Fibroblast of pulmonary artery (primary cell): ENCODE data around the gene UMAD1.
"Not testable (repeated sequence)": the region's sequence is repeated elsewhere in the genome, so short reads cannot be mapped to it uniquely, and the experiment has no call there.

Source experiments
- DNase-seq: peaks from one replicate; pipeline ENCODE4 v3.0.0-alpha.2; 2010; ENCODE audit warnings: low read depth
- H3K4me3 ChIP-seq: replicated peaks from 2 replicates; pipeline ENCODE4 v1.5.1; 2011; ENCODE audit warnings: low read depth, mild to moderate bottlenecking, control low read depth, low read length, moderate library complexity
- CTCF ChIP-seq: IDR thresholded peaks from 2 replicates; pipeline ENCODE4 v1.5.1; 2011; ENCODE audit warnings: mild to moderate bottlenecking, control low read depth, low read length, inconsistent platforms; ENCODE audit errors: missing control alignments

Gene UMAD1

GRCh38 chr7:7817748-7818147 is 177.2 kb downstream of the UMAD1 start:
- no peak for DNase-seq
- H3K4me3 ChIP-seq, result no peak overlapping the region
- TF ChIP-seq CTCF, result no peak

- H3K4me3 ChIP-seq, DNase-seq: not testable (repeated sequence)
These were observed 177.6 kb downstream of the UMAD1 start for GRCh38 chr7:7818179-7818578.

GRCh38 chr7:7819442-7820247 is 179.1 kb downstream of the UMAD1 start:
- no peak overlapping the region for H3K4me3 ChIP-seq
- no peak for DNase-seq

GRCh38 chr7:7820409-7820808 is 179.9 kb downstream of the UMAD1 start:
- TF ChIP-seq CTCF, result no peak
- H3K4me3 ChIP-seq, result no peak overlapping the region
- DNase-seq, result no peak

More at GRCh38 chr7:7819442-7820247, 179.1 kb downstream of the UMAD1 start:
- no peak for TF ChIP-seq CTCF

- no peak for DNase-seq
- no peak overlapping the region for H3K4me3 ChIP-seq
- TF ChIP-seq CTCF, result no peak
These were observed 180.4 kb downstream of the UMAD1 start for GRCh38 chr7:7820939-7821338.

GRCh38 chr7:7821517-7821916 is 181.0 kb downstream of the UMAD1 start:
- no peak for DNase-seq
- no peak overlapping the region for H3K4me3 ChIP-seq
- no peak for TF ChIP-seq CTCF

- not testable (repeated sequence) for DNase-seq, H3K4me3 ChIP-seq
These were observed 184.7 kb downstream of the UMAD1 start for GRCh38 chr7:7825294-7825693.

- no peak overlapping the region for H3K4me3 ChIP-seq
- no peak for TF ChIP-seq CTCF
- no peak for DNase-seq
These were observed 189.1 kb downstream of the UMAD1 start for GRCh38 chr7:7829667-7830066.
